Testis (tissue), 3 donors: ENCODE data around the gene LDLRAD4. TPM values are rescaled to one million over a fixed set of nuclear protein-coding genes. Genes with fewer than 3 reads are reported as not detected.

ENCODE experiments used
- DNase-seq: peaks from one replicate; pipeline ENCODE4 v3.0.0-alpha.2; 2019
- H3K27ac ChIP-seq, 2 donors: fragments of 200-600 bp; sonication (generic); one replicate each; pipeline ENCODE4 v1.5.1; 2019
- H3K27me3 ChIP-seq: fragments of 200-600 bp; sonication (generic); one replicate; pipeline ENCODE4 v1.5.1; 2019
- H3K36me3 ChIP-seq: fragments of 200-600 bp; sonication (generic); one replicate; pipeline ENCODE4 v1.5.1; 2017; ENCODE audit warnings: low read depth; ENCODE audit errors: missing control alignments
- H3K4me1 ChIP-seq: fragments of 200-600 bp; sonication (generic); one replicate; pipeline ENCODE4 v1.5.1; 2019
- H3K4me3 ChIP-seq, 2 donors: fragments of 200-600 bp; sonication (generic); one replicate each; pipeline ENCODE4 v1.5.1; 2017 to 2019
- H3K9me3 ChIP-seq: fragments of 200-600 bp; sonication (generic); one replicate; pipeline ENCODE4 v1.5.1; 2017
- POLR2A ChIP-seq: fragments of 450-650 bp; IDR thresholded peaks from one replicate; pipeline ENCODE4 v1.6.1; 2017; ENCODE audit warnings: antibody characterized with exemption, mild to moderate bottlenecking, moderate library complexity
- WGBS, 2 donors: methylation state at CpG; one replicate each; pipeline ENCODE4 v1.1.5; 2018; 5-methylcytosine and 5-hydroxymethylcytosine counted together
- intact Hi-C: fragments of 100-400 bp; cut with DNase I; formaldehyde crosslinking; loops from one replicate; pipeline ENCODE4 v1.15.1; 2023; ENCODE audit warnings: low total_unique reads
- polyA plus RNA-seq: library from polyadenylated mRNA; stranded (reverse); fragments of 350-450 nt; fragmentation: Illumina TruSeq; extraction: RNeasy Lipid Tissue Mini Kit (QIAGEN cat#74804); gene quantifications from one replicate; pipeline ENCODE4 v1.2.3, GENCODE V29; 2014; ENCODE audit warnings: low read depth, low replicate concordance; ENCODE audit not compliant: insufficient read depth
- total RNA-seq, 2 donors: library from RNA; depleted of rRNA; stranded (reverse); fragments of >200 nt; gene quantifications; one replicate each; pipeline ENCODE4 v1.2.3, GENCODE V29; 2016
- TF ChIP-seq, protein P1 (sequence below), 3 experiments: fragments of 450-650 bp in 2 of 3; fragments of 200-600 bp in 1 of 3; sonication (generic) in 1 of 3; IDR thresholded peaks; one replicate each; pipeline ENCODE4 v1.5.1; 2016 to 2019; ENCODE audit warnings: antibody characterized with exemption in 3 of 3, mild to moderate bottlenecking in 2 of 3, moderate library complexity in 1 of 3

Gene LDLRAD4
- total and polyA plus RNA-seq, 3 donors from 2014 or later, result 22.0 to 42.2 (median 25.9) TPM

DNA sequence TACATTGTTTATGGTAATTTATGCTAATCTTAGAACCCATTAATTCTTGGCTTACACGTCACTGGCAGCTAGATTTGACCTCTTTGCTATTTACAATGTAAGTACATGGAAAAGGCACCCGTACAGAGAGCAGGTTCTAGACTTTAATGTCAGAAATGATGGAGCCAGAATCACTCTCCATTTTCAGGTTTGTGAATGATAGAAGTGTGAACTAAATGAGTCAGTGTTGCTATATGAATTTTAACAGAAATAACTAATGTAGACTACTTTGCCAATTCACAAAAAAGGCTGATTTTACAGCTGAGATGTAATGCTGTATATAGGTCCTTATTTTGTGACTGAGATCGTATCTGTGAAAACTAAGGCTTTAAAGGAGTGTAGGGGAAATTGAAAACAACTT is 214.6 kb downstream of the LDLRAD4 start:
- DNase-seq, result no peak
- Histone ChIP-seq H3K36me3 (no peaks in the 10 kb centered on the region), H3K9me3 (no peaks in the 10 kb centered on the region), H3K27ac (no peak overlapping the region), H3K4me1 (no peaks in the 10 kb centered on the region), H3K4me3 (no peak overlapping the region), H3K27me3 (no peaks in the 10 kb centered on the region)
- intact Hi-C loops, result no loop called here
- 89 to 92% methylated on average over 3 of the region's 3 CpGs for WGBS, 2 donors
- TF ChIP-seq POLR2A, result no peak
- TF ChIP-seq, protein P1, sequence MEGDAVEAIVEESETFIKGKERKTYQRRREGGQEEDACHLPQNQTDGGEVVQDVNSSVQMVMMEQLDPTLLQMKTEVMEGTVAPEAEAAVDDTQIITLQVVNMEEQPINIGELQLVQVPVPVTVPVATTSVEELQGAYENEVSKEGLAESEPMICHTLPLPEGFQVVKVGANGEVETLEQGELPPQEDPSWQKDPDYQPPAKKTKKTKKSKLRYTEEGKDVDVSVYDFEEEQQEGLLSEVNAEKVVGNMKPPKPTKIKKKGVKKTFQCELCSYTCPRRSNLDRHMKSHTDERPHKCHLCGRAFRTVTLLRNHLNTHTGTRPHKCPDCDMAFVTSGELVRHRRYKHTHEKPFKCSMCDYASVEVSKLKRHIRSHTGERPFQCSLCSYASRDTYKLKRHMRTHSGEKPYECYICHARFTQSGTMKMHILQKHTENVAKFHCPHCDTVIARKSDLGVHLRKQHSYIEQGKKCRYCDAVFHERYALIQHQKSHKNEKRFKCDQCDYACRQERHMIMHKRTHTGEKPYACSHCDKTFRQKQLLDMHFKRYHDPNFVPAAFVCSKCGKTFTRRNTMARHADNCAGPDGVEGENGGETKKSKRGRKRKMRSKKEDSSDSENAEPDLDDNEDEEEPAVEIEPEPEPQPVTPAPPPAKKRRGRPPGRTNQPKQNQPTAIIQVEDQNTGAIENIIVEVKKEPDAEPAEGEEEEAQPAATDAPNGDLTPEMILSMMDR (IDR thresholded peaks at IDR 0.05), result no peak

DNA sequence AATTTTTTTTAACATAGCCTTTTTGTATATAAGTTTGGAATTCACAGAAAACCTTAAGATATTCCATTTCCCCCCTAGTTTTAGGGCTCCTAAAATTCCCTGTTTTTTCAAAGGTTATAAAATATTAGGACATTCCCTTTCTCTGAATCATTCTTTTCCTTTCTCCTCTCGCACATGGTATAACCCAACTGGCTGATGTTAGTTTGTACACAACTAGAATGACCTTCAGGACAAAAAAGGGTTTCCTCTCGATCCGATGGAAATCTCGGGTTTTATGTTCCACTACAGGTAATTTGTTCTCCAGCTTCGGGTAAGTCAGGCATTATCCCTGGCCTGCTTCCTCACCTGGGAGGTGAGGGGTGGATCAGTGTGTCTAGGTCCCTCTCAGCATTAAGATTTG is 215.1 kb downstream of the LDLRAD4 start:
- Histone ChIP-seq H3K4me1 (no peaks in the 10 kb centered on the region), H3K27ac (no peak overlapping the region), H3K27me3 (no peaks in the 10 kb centered on the region), H3K9me3 (no peaks in the 10 kb centered on the region), H3K36me3 (no peaks in the 10 kb centered on the region), H3K4me3 (no peak overlapping the region)
- intact Hi-C loops, result no loop called here
- WGBS, 2 donors, result 57 to 68% methylated on average over 5 of the region's 5 CpGs
- no peak for DNase-seq
- TF ChIP-seq, protein P1 (IDR thresholded peaks at IDR 0.05), result no peak
- no peak for TF ChIP-seq POLR2A

DNA sequence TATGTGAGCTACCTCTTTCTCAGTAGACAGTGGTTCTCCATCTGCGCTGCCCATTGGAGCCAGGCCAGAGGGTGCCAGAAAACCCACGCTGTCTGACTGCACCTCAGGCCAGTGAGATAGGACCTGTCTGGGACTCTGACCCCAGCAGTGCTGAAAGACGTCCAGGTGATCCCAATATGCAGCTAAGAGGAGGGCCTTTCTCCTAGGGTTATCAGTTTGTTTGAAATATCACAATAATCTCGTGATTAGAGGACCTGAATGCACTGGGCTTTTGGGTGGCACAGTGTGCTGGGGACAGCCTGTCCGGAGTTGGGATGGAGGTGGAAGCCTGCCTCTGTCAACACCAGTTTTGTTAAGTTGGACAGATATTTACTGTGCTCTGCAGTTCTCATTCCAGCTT is 216.3 kb downstream of the LDLRAD4 start:
- TF ChIP-seq, protein P1 (IDR thresholded peaks at IDR 0.05), result no peak
- TF ChIP-seq POLR2A, result no peak
- Histone ChIP-seq H3K9me3 (no peaks in the 10 kb centered on the region), H3K27ac (no peak overlapping the region), H3K4me3 (no peak overlapping the region), H3K36me3 (no peaks in the 10 kb centered on the region), H3K27me3 (no peaks in the 10 kb centered on the region), H3K4me1 (no peaks in the 10 kb centered on the region)
- no peak for DNase-seq
- 85 to 90% methylated on average over 5 of the region's 5 CpGs for WGBS, 2 donors
- intact Hi-C loops, result no loop called here

DNA sequence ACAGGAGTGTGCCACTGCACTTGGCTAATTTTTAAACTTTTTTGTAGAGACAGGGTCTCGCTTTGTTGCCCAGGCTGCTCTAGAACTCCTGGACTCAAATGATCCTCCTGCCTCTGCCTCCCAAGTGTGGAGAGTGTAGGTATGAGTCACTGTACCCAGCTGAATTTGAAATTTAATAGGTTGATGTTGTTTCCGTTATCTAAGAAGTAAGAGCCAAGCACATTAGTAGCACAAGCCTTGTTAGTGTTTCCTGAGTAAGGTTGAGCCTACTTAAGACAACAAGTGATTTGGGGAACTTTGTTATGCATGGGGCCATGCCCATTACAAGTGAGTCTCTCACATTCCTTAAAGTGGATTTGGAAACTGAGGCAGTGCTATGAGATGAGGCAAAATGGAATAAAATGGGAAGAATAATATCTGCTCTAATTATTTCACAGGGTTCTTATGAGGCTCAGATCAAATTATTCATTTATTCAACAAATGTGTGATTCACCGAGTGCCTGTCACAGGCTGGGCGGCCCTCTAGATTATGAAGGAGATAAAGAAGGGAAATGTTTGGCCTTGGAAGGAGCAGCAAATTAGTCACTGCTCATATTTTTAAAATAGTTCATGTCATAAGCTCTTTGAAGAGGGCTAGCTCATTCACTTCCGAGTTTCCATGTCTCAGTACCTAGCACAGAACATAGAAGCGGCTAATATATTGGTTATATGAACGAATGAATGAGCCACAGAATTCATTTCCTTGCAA is 217.2 kb downstream of the LDLRAD4 start:
- Histone ChIP-seq H3K36me3 (no peaks in the 10 kb centered on the region), H3K27me3 (no peaks in the 10 kb centered on the region), H3K4me1 (no peaks in the 10 kb centered on the region), H3K27ac (no peak overlapping the region), H3K4me3 (no peak overlapping the region), H3K9me3 (no peaks in the 10 kb centered on the region)
- intact Hi-C loops, result no loop called here
- TF ChIP-seq, protein P1 (IDR thresholded peaks at IDR 0.05), result no peak
- TF ChIP-seq POLR2A, result no peak
- 91 to 93% methylated on average over 7 of the region's 7 CpGs for WGBS, 2 donors
- DNase-seq, result no peak

GRCh38 chr18:13436576-13436975 is 218.0 kb downstream of the LDLRAD4 start:
- H3K27ac ChIP-seq, result no peak overlapping the region
- no peaks in the 10 kb centered on the region for H3K27me3 ChIP-seq
- H3K4me1 ChIP-seq, result no peaks in the 10 kb centered on the region
- intact Hi-C loops, result no loop called here
- 91 to 94% methylated on average over 8 of the region's 8 CpGs for WGBS, 2 donors
- H3K9me3 ChIP-seq, result no peaks in the 10 kb centered on the region
- no peak for DNase-seq
- no peak for TF ChIP-seq POLR2A
- TF ChIP-seq, protein P1 (IDR thresholded peaks at IDR 0.05), result no peak
- no peak overlapping the region for H3K4me3 ChIP-seq
- H3K36me3 ChIP-seq, result no peaks in the 10 kb centered on the region
